Kidney glomerular epithelial cell (primary cell): Measurements from ENCODE around the gene NKX3-2.

Source experiments
- DNase-seq: peaks from one replicate; lab custom pipeline; 2025; lab: John Stamatoyannopoulos, UW

NKX3-2 gene

DNA sequence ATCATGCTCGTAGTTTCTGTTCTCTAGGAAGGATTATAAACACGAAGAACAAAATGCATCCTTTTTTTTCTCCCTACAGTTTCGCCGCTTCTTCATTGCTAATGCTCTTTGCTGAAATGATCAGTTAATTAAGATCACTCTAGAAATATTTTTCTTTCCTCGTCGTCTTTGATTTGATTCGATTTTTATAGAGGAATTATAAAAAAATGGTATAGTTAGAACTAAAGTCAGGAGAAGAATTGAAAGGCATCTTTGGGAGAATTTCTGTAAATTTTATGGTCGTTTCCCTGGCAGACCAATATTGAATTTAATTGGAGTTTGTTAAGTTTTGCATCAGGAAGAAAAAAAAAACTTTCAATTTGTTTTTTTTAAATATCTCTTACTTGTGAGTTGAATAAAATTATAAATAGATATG, 1.1 kb upstream of the NKX3-2 start:
- no peak for DNase-seq

DNA sequence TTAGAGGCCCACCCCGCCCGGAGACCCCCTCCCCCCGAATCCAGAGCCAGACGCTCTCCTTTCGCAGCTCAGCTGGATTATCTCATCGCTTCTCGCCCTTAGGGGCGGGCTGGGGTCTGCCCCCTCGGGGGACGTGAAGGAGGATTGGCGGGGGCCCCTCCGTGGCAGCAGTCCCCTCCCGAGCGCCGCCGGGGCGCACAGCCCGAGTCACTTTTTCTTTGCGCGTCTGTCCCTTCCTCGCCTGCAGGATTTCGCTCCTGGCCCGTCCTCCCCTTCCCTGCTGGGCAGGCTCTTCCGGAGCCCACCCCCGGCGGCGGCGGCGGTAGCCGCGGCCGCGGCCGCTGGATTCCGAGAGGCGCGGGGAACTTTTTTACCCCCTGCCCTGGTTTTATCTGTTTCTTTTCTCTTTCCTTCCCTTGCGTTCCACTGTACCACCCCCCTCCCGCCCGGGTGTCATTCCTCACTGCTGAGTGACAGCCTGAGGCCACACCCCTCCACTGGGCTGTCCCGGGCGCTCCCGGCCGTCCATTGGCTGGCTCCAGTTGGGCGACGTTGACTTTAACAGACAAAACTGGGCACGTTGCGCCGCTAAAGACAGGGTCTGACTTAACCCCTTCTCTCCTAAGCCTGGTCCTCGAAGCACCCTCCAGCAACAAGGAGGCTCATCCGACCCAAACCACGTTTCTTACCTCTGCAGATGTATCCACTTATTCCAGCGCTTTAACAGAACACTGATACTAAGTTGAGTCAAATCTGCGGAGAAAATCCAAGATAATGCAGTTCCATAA, 492 bp upstream of the NKX3-2 start:
- DNase-seq = peak; percentile 55

DNA sequence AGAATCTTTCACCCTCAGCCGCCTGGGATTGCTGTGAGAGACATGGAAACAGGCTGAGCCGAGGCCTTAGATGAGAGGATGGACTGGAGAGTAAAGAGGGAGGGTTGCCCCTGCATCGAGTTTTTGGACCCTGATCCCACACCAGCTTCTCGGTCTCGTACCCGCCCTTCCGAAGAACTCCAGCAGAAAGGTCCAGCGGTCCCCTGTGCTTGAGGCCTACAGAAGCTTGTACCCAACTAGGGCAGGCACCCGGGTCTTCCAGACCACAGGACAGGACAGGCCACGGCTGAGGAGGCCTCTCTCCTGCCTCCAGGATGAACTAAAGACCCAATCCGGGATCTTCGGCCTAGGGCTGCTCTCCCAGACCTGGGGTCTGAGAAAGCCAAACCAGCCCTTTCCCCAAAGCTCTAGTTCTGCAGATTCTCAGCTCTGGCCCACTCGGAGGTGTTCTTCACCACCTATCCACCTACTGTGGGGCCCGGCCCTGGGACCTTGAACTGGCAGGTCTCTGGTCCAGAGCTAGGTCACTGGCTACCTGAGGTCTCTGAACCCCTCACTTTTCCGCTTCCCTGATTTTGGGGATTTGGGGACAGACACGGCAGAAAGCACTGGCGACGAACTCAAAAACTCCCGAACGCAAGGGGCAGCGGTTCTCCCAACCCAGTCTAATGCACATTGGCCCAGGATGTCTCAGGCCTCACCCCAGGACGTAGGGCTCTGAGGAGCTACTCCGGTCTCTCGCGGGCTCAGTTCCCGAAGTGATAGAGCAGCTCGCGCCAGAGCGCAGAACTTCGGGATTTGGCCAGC, 1.1 kb downstream of the NKX3-2 start:
- DNase-seq = no peak

DNA sequence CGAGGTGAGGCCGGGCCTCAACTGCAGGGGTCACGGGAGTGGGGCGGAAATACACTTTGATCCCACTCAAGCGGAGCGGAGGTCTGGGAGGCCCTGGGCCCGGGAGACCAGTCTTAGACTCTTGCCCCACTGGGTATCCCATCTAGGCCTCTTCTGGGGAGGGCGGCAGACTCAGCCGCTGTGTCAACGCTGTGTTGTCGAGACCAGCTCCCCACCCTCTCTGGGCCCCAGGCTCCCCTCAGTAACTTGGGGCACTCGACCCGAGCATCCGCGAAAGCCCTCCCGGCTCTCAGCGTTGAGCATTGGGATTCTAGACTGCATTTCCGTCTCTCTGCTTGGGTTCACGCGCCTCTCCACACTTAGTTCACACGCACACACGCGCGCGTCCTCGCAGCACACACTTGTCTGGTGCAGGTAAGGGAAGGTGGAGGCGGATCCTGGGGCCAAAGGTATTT, 1.7 kb downstream of the NKX3-2 start:
- DNase-seq = no peak

DNA sequence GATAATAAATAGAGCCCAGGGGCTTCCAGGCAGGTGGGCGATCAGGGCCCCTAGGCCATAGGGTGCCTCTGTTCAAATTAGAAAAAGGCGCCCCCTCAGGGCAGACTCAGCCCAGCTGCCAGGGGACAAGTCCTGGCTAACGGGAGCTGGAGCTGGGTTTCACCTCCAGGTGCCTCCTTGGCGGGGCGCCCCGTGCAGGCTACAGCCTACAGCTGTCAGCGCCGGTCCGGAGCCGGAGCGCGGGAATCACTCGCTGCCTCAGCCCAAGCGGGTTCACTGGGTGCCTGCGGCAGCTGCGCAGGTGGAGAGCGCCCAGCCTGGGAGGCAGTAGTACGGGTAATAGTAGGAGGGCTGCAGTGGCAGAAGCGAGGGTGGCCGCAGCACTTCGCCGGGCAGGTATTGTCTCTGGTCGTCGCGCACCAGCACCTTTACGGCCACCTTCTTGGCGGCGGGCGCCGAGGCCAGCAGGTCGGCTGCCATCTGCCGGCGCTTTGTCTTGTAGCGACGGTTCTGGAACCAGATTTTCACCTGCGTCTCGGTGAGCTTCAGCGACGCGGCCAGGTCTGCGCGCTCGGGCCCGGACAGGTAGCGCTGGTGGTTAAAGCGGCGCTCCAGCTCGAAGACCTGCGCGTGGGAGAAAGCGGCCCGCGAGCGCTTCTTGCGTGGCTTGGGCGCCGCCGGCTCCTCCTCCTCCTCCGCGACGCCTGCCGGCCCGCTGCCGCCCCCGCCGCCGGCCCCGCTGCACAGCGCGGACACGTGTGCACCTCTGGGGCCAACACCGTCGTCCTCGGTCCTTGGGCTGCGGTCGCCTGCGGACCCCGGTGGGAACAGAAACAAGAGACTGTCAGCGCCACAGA, 2.4 kb downstream of the NKX3-2 start:
- peak; percentile 38 for DNase-seq

DNA sequence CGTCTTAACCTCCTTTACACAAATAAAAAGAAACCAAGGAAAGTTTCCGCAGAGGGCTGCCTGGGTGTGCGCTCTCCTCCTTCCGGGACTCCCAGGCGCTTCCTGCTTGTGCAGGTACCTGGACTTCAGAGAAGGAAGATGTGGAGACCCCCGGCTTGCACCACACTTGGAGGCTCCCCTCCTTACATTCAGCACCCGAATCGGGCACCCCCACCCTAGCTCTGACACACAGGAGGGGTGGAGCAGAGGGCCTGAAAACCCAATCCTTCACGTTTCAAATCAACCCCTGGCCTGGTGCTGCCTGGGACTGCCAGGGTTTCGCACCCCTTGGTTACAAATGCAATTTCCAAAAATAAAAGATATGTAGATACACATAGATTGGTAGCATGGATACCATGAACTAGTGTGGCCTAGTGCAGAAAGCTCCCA, 3.1 kb downstream of the NKX3-2 start:
- no peak for DNase-seq

DNA sequence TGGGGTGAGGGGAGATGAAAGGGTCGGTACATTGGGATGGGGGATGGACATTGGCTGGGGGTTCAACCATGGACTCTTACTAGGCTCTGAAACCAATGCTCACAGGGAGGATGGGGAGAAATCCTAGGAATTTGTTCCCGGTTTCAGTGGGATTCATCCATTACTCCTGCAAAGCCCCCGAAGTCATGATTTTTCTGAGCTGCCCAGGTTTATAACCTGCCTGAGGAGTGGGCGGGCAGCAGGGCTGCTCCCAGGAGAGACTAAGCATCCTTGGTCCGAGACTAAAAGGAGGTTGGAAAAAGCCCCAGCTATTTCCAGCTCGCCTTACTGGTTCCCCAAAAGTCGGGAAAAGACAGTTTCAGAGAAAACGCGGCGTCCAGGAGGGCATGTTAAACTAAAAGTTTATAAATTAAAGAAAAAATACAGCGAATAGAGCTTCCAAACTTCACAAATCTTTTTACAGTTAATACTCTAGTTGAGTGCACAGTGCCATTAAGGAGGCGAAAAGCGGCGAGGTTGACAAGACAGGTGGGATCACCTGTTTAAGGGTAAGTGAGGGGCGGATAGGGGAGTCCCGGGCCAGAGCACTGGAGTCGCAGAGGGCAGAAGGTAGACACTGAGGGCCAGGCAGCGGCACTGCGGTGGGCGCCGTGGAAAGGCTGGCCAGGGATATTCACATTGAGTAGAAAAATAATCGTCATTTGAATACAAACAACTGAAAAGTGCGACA, 3.7 kb downstream of the NKX3-2 start:
- DNase-seq = no peak

DNA sequence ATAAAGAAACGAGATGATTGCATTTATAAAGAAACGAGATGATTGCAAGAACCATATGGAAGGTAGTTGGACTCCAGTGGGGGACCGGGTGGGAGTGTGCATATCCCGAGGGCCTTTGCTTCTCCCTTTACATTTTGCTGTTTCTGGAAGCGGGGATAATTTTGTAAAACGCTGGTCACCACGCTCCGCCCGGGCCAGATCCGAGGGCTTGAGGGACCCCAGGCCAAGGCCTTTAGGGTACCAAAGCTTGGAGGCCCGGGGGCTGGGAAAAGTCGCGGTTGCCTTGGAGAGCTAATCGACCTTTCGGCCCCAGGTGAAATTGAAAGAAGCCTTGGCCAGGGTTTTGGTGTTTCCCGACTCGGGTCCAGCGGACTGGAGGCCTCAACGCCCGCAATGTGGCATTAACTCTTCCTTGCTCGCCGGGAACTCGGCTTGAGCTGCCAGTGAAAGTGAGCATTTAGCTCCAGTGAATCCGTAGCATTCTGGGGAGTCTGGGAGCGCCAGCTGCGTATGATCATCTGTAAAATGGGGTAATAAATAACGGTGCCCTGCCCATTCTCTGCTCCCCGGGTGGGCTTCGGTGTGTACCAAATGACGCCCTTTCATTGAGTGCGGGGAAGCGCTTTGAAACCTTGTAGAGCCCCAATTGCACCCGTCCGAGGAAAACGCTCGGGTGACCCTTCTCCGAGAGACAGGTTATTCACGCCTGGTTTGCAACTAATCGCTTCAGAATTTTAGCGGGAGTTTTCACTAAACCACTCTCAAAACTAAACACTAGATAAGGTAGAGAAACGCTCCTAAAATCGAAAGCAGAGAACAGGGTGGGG, 4.5 kb downstream of the NKX3-2 start:
- no peak for DNase-seq

DNA sequence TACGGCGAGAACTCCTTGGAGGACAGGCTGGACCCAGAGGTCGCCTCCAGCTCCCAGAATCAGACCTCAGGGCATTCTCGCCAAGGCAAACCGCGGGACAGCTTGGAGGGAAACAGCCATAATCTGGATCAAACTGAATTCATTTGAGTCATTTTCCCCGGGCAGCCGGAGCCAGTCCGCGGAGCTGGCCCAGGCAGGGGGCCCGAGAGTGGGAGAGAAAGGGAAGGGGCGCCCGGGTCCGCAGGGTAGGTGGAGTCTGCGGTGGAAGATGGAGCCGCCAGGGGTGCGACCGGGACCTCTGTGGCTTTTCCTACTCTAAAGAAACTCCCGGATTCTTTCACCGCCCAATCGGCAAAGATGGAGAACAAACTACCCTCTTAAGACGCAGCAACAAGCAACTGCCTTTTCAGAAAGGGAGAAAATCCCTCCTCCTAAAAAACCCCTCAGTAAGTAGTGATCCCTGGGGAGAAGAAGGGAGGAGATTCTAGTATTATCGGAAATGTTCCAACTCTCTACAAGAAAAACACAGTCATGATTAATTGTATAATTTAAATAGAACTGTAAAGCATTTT, 5.2 kb downstream of the NKX3-2 start:
- no peak for DNase-seq

DNA sequence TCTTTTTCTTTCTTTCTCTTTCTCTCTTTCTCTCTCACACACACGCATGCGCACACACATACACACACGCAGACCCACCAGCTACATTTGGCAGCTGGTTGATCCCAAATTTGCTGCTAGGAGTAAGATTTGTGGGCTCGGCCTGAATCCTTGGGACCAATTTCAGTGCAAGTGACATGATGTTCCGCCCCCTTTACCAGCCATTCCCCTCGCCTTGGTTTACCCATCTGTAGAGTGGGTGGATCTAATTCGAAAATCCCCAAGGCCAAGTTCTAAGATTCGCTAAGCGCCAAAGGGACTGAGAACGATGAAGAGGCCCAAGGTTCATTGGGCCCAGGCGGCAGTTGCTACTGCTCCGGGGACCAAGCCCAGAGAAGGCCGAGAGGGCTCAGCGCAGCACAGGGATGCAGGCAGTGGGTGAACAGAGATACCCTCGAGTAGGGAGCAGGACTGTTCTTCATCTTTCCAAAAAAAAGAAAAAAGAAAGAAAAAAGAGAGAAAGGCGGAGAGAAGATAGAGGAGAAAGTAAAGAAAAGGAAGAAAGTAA, 5.8 kb downstream of the NKX3-2 start:
- DNase-seq = no peak

DNA sequence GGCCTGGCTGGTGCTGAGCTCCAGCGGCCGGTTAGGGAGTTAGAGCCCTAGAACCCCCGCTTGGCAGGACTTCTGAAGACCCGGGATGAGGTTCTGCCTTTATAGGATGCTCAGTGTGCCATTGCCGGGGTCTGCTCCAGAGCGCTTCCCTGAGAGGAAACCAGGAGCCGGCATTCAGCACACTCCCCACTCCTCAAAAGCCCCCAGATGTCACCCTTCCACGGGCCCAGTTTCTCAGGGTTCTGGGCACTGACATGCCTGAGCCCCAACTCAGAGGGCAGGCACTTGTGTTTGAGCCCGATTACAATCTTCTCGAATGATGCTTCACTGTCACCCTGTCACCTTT, 6.5 kb downstream of the NKX3-2 start:
- DNase-seq = no peak

DNA sequence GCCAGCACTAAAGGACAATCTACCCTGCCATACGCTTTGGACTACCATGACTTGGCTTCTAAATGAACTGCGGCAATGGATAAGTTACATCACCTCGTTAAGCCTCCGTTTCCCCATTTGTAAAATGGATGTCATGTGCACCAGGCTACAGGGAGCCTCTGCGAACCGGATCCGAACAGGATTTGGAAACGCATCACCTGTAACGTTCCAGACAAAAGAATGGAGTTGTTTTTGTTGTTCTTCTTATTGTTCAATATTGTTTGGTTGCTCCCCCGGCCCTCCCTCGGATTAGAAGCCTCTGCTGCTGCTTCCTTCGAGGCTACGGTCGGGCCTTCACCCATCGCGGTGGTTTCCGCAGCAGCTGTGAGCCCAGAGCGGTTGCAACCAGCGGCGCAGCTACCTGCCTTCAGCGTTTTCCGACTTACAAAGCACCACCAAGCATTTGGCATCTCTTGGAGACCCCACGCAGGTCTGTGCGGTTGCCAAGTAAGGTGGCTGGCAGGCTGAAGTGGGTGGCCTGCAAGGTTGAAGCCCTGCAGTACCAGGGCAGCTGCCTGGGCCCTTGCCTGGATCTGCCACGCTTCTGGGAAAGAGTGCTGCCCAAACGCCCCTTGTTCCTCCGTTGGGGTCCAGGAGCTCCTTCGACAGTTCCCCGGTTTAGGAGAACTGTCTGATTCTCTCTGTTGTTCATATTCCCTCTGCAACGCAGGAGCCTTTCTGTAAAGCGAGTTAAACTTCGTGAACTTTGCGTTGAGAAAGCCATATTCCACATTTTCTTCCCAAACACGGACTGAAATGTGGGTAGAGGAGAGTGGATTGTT, 7.1 kb downstream of the NKX3-2 start:
- no peak for DNase-seq

DNA sequence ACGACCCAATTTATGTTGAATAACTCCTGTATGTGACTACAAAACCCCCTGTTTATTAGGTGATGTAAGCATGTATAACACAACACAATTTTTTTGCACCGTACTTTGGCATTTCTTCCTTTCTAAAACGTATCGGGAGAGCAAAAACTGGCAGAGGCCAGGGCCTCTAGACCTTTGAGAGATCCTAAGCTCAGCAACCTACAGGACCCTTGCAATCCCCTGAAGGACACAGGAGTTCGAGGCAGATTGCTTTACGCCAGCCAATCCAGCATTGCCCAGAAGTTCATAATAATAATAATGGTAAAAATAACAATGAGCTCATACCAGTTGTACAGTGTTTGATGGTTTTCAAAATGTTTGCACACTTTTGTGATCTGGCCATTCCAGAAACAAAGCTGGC, 7.7 kb downstream of the NKX3-2 start:
- DNase-seq = no peak

DNA sequence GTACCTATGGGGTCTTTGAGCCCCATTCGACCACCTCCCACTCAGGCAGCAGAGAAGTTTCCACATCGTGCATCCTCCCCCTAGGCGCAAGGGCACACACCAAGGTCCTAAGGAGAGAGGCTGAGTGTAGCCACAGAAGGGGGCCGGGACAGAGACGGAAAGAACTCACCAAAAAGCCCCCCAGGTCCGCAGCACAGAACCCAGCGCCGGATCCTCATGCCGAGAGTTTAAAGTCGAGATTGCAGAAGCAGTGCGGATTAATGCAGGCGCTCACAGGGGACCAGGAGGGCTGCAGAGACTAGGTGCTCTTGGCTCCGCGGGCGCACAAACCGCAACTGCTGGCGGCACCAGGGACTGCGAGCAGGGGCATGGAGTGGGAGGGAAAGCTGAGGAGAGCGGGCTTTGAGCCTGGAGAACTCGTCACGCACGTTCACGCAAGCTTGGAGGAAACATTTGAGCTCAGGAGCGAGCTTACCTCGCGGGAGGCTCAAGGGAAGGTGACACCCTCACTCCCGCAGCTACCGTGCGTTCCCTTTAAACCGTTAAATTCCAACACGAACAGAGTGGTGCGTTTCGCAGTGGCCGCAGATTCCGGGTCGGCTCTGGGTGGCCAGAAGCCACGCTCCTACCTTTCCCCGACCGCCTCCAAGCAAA, 8.5 kb downstream of the NKX3-2 start:
- DNase-seq = no peak

DNA sequence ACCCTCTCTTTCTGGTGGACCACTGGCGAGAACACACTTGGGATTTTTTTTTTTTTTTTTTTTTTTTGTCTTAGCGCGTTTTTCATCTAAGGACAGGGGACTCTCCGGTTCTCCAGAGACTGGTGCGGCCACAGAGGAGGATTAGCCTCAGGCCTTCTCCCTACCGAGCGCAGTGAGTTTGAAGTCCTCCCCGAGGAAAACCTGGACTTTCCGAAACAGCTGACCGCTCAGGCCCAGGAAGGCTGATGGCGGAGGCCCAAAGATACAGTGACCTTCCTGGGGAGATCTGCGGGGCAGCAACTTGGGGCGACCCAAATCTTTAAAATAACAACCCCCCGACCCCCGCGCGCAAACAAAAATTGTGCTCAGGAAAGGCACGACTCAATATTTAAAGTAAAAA, 9.2 kb downstream of the NKX3-2 start:
- no peak for DNase-seq

DNA sequence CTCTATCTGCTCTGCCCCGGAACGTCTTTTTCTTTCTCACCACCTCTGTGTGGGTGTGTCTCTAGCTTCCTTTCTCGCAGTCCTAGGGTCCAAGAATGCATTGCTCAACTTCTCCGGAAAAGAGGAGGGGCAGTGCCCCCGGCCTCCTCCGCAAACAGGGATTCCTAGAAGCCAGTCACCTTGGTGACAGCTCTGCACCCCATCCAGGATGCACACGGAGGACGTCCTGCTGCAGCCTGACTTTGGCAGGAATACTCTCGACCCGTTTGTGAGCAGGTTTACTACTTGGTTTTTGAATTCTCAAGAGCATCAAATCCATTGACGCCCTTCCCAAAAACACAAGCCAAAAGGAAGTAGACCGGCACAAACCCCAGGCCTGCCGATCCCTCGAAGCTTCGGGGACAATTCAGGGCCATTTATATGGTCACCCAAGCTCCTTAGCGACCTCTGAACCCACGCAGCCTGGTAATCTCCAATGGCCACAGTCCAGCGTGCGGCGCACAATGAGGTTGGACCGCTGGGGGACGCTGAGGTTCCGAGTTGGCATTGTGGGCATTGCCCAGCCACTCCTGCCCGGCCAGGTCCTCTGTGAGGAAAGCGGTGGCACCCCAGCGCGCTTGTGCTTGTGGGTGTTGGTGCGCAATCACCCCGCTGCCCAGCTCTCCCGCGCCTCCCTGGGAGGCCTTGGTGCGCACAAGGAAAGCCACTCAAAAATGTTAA, 9.8 kb downstream of the NKX3-2 start:
- no peak for DNase-seq

DNA sequence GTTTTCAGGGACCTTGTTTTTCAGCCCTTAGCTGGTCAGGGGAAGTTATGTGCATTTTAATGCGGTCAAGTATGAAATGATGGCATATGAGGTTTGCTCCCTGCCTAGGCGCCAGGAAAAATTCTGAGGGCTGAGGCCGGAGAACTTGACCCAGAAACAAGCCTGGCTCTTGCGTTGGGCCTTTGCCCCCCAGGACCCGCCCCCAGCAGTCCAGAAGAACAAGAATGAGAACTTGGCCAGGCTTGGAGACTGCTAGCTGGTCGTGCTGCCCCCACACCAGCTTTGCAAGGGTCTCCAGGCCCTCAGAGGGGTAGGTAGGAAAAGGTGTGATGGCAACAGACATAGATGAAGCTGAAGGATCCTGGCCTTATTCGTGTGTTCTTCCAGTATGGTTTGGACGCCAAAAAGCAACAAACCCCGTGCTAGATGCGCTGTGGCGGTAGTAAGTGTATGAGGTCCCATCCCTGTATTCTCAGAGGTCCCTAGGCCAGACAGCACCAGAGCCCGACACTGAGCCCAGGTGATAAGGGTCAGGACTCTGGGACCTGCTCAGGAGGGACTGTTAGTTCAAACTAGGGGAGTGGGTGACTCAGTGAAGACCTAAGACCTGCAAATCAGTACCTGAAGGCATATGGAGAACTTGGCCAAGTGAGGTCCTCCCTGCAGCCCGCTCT, 10.5 kb downstream of the NKX3-2 start:
- no peak for DNase-seq

DNA sequence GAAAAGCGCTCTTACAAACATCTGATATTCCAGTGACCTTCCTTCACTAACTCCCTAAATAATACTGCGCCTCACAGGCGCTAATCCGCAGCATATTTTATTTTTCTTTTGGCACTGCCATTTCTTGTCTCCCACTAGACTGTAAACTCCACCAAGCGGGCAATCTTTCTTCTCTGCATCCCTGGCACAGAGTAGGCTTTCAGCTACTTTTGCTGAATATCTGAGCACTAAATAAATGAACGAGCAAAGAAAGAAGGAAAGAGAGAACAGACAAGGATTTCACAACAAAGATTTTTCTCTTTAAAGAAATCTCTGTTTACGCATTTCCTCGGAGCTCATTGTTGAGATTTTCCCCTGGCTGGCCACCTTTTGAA, 12.7 kb downstream of the NKX3-2 start:
- DNase-seq = no peak
